Muscle of leg (tissue), 11 donors: ENCODE data around the gene KCNQ1. TPM values are rescaled to one million over a fixed set of nuclear protein-coding genes. Genes with fewer than 3 reads are reported as not detected.

Experiments
- DNase-seq: peaks from one replicate; pipeline ENCODE4 v3.0.0; 2013
- H3K27ac ChIP-seq: one replicate; pipeline ENCODE4 v1.5.1; 2013; ENCODE audit warnings: mild to moderate bottlenecking, low read length, control low read depth
- H3K27me3 ChIP-seq: one replicate; pipeline ENCODE4 v1.6.1; 2013; ENCODE audit warnings: low read length; ENCODE audit not compliant: control insufficient read depth, insufficient read depth
- H3K36me3 ChIP-seq: one replicate; pipeline ENCODE4 v1.6.1; 2013; ENCODE audit warnings: low read length; ENCODE audit not compliant: control insufficient read depth, insufficient read depth
- H3K4me1 ChIP-seq: one replicate; pipeline ENCODE4 v1.6.1; 2013; ENCODE audit warnings: low read length; ENCODE audit not compliant: control insufficient read depth, insufficient read depth
- H3K4me3 ChIP-seq: one replicate; pipeline ENCODE4 v1.5.1; 2013; ENCODE audit warnings: low read length, control low read depth
- H3K9me3 ChIP-seq: replicated peaks from 2 replicates; pipeline ENCODE4 v1.6.1; 2013; ENCODE audit warnings: low read depth, low read length; ENCODE audit not compliant: control insufficient read depth
- WGBS: methylation state at CpG from one replicate; pipeline ENCODE4 v1.1.5; 2013; ENCODE audit warnings: missing lambda C conversion rate; ENCODE audit not compliant: insufficient coverage; 5-methylcytosine and 5-hydroxymethylcytosine counted together
- polyA plus RNA-seq, 8 donors: library from polyadenylated mRNA; unstranded; fragments of 120-200 nt; gene quantifications; one replicate each; pipeline versions ENCODE4 v1.2.1 to v1.2.3, GENCODE V29; 2013; ENCODE audit warnings: inconsistent platforms in 1 of 8, low replicate concordance in 1 of 8; ENCODE audit not compliant: insufficient read length in 8 of 8, insufficient read depth in 1 of 8
- total RNA-seq: library from RNA; stranded (reverse); fragments of 120-200 nt; gene quantifications from one replicate; pipeline ENCODE4 v1.2.4, GENCODE V29; 2013

Gene KCNQ1
- total and polyA plus RNA-seq, 9 donors = 0.84 to 4.1 (median 2.6) TPM

- H3K4me1 ChIP-seq = peaks cover 54% of the 10 kb centered on the region
- no peak for DNase-seq
- 48% methylated on average over 20 of the region's 23 CpGs for WGBS
- H3K27ac ChIP-seq = no peak overlapping the region
- H3K36me3 ChIP-seq = no peaks in the 10 kb centered on the region
- no peak overlapping the region for H3K4me3 ChIP-seq
- H3K9me3 ChIP-seq = no peaks in the 10 kb centered on the region
- H3K27me3 ChIP-seq = peaks cover 2% of the 10 kb centered on the region
Observed at GRCh38 chr11:2839395-2839943, 394.7 kb downstream of the KCNQ1 start.

- no peaks in the 10 kb centered on the region for H3K36me3 ChIP-seq
- H3K4me3 ChIP-seq = no peak overlapping the region
- H3K9me3 ChIP-seq = no peaks in the 10 kb centered on the region
- H3K27ac ChIP-seq = no peak overlapping the region
- peaks cover 2% of the 10 kb centered on the region for H3K27me3 ChIP-seq
- peaks cover 36% of the 10 kb centered on the region for H3K4me1 ChIP-seq
- no peak for DNase-seq
- WGBS = 81% methylated on average over 24 of the region's 26 CpGs
Observed at GRCh38 chr11:2841411-2842190, 396.8 kb downstream of the KCNQ1 start.

- Histone ChIP-seq H3K36me3 (no peaks in the 10 kb centered on the region), H3K27ac (no peak overlapping the region), H3K27me3 (peaks cover 2% of the 10 kb centered on the region), H3K4me1 (peaks cover 24% of the 10 kb centered on the region), H3K9me3 (no peaks in the 10 kb centered on the region), H3K4me3 (no peak overlapping the region)
- DNase-seq = no peak
- 87% methylated on average over 16 of the region's 16 CpGs for WGBS
Observed at GRCh38 chr11:2842876-2843275, 398.1 kb downstream of the KCNQ1 start.

- no peak overlapping the region for H3K4me3 ChIP-seq
- no peak for DNase-seq
- no peaks in the 10 kb centered on the region for H3K36me3 ChIP-seq
- 86% methylated on average over 4 of the region's 14 CpGs for WGBS
- H3K9me3 ChIP-seq = no peaks in the 10 kb centered on the region
- peaks cover 2% of the 10 kb centered on the region for H3K27me3 ChIP-seq
- H3K27ac ChIP-seq = no peak overlapping the region
- peaks cover 21% of the 10 kb centered on the region for H3K4me1 ChIP-seq
Observed at GRCh38 chr11:2843551-2843950, 398.7 kb downstream of the KCNQ1 start.

GRCh38 chr11:2844116-2844842 is 399.5 kb downstream of the KCNQ1 start:
- DNase-seq = no peak
- Histone ChIP-seq H3K4me1 (peaks cover 17% of the 10 kb centered on the region), H3K36me3 (no peaks in the 10 kb centered on the region), H3K27me3 (peaks cover 2% of the 10 kb centered on the region), H3K4me3 (no peak overlapping the region), H3K27ac (peak overlapping the region; percentile 10), H3K9me3 (no peaks in the 10 kb centered on the region)
- 70% methylated on average over 16 of the region's 19 CpGs for WGBS

GRCh38 chr11:2844996-2845395 is 400.2 kb downstream of the KCNQ1 start:
- no peak for DNase-seq
- Histone ChIP-seq H3K27ac (no peak overlapping the region), H3K9me3 (no peaks in the 10 kb centered on the region), H3K4me3 (no peak overlapping the region), H3K4me1 (peaks cover 18% of the 10 kb centered on the region), H3K36me3 (no peaks in the 10 kb centered on the region), H3K27me3 (peaks cover 2% of the 10 kb centered on the region)
- 72% methylated on average over 12 of the region's 12 CpGs for WGBS

- peaks cover 4% of the 10 kb centered on the region for H3K27me3 ChIP-seq
- H3K4me1 ChIP-seq = peaks cover 28% of the 10 kb centered on the region
- H3K36me3 ChIP-seq = no peaks in the 10 kb centered on the region
- no peak overlapping the region for H3K4me3 ChIP-seq
- no peak overlapping the region for H3K27ac ChIP-seq
- no peaks in the 10 kb centered on the region for H3K9me3 ChIP-seq
- no peak for DNase-seq
- 59% methylated on average over 14 of the region's 17 CpGs for WGBS
Observed at GRCh38 chr11:2846056-2846455, 401.2 kb downstream of the KCNQ1 start.

GRCh38 chr11:2846470-2846869 is 401.7 kb downstream of the KCNQ1 start:
- peaks cover 4% of the 10 kb centered on the region for H3K27me3 ChIP-seq
- 85% methylated on average over 9 of the region's 11 CpGs for WGBS

GRCh38 chr11:2847561-2847960 is 402.8 kb downstream of the KCNQ1 start:
- Histone ChIP-seq H3K27ac (no peak overlapping the region), H3K4me3 (no peak overlapping the region), H3K27me3 (peaks cover 4% of the 10 kb centered on the region), H3K36me3 (no peaks in the 10 kb centered on the region), H3K4me1 (peaks cover 28% of the 10 kb centered on the region), H3K9me3 (no peaks in the 10 kb centered on the region)
- WGBS = 80% methylated on average over 12 of the region's 21 CpGs
- DNase-seq = no peak

More at GRCh38 chr11:2846470-2846869, 401.7 kb downstream of the KCNQ1 start:
- no peak for DNase-seq
- no peaks in the 10 kb centered on the region for H3K36me3 ChIP-seq
- peaks cover 28% of the 10 kb centered on the region for H3K4me1 ChIP-seq
- H3K4me3 ChIP-seq = no peak overlapping the region
- no peak overlapping the region for H3K27ac ChIP-seq
- H3K9me3 ChIP-seq = no peaks in the 10 kb centered on the region

- Histone ChIP-seq H3K4me3 (no peak overlapping the region), H3K4me1 (peaks cover 26% of the 10 kb centered on the region), H3K9me3 (no peaks in the 10 kb centered on the region), H3K27me3 (peaks cover 4% of the 10 kb centered on the region), H3K36me3 (no peaks in the 10 kb centered on the region), H3K27ac (no peak overlapping the region)
- DNase-seq = no peak
- WGBS = 59% methylated on average over 8 of the region's 9 CpGs
Observed at GRCh38 chr11:2848497-2848896, 403.7 kb downstream of the KCNQ1 start.
